OCI-LY3 (cell line): ENCODE data around the gene CDCA7.

Experiments used
- EZH2phosphoT487 ChIP-seq: fragments of 200-600 bp; shearing (Covaris generic); IDR thresholded peaks from 2 replicates; pipeline ENCODE4 v1.6.1; 2018; ENCODE audit warnings: antibody characterized with exemption, mixed run types, low read depth
- TF ChIP-seq, protein P1 (sequence below): fragments of 200-600, 300-600 bp; sonication (generic); IDR thresholded peaks from 2 replicates; pipeline ENCODE4 v1.5.1; 2014; ENCODE audit warnings: antibody characterized with exemption, low read length, low read depth

DNA sequence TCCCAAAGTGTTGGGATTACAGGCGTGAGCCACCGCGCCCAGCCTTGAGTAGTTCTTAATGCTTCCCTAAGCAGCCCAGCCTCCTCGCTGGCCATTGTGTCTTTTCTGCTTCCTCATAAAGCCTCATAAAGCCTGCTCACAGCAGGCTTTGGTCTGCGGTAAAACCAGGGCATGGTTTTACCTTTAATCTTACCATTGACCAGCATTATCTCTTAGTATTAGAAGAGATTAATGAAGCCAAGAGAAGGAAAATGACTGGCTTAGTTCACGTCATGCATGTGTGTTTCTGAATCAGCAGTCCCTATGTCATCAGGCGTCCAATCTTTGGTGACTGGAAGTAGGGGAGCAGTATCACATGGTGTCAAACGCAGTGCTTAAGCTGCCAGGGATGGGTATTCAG, 14.9 kb upstream of the CDCA7 start:
- TF ChIP-seq, protein P1, sequence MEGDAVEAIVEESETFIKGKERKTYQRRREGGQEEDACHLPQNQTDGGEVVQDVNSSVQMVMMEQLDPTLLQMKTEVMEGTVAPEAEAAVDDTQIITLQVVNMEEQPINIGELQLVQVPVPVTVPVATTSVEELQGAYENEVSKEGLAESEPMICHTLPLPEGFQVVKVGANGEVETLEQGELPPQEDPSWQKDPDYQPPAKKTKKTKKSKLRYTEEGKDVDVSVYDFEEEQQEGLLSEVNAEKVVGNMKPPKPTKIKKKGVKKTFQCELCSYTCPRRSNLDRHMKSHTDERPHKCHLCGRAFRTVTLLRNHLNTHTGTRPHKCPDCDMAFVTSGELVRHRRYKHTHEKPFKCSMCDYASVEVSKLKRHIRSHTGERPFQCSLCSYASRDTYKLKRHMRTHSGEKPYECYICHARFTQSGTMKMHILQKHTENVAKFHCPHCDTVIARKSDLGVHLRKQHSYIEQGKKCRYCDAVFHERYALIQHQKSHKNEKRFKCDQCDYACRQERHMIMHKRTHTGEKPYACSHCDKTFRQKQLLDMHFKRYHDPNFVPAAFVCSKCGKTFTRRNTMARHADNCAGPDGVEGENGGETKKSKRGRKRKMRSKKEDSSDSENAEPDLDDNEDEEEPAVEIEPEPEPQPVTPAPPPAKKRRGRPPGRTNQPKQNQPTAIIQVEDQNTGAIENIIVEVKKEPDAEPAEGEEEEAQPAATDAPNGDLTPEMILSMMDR = no peak
- TF ChIP-seq EZH2phosphoT487 = no peak
